Activated T-helper 1 cell treated with Interleukin-2 at 50 U/mL for 16 hours (primary cell): ENCODE data around the gene HABP4.
A peak's percentile ranks its signal among the peaks of the same experiment; 100 is the strongest.

Source experiments
- DNase-seq: peaks from one replicate; pipeline ENCODE4 v3.0.0-alpha.2; 2020; ENCODE audit warnings: low read depth

HABP4 gene

DNA sequence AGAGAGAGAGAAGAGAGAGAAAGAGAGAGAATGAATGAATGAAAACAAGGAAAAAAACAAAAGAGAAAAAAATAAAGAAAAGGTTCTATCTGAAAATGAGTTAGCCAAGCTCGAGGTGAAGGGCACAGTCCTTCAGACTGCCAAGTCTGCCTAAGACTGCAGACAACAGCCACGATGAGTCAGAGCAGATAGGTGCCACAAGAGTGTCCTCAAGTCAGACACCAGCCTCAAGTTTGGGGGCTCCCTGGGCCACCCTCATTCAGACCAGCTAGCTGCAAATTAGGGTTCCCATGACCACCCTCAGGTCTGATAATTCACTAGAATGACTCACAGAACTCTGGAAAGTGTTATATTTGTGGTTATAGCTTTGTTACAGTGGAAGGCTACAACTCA, 13.9 kb upstream of the HABP4 start:
- DNase-seq, result no peak

DNA sequence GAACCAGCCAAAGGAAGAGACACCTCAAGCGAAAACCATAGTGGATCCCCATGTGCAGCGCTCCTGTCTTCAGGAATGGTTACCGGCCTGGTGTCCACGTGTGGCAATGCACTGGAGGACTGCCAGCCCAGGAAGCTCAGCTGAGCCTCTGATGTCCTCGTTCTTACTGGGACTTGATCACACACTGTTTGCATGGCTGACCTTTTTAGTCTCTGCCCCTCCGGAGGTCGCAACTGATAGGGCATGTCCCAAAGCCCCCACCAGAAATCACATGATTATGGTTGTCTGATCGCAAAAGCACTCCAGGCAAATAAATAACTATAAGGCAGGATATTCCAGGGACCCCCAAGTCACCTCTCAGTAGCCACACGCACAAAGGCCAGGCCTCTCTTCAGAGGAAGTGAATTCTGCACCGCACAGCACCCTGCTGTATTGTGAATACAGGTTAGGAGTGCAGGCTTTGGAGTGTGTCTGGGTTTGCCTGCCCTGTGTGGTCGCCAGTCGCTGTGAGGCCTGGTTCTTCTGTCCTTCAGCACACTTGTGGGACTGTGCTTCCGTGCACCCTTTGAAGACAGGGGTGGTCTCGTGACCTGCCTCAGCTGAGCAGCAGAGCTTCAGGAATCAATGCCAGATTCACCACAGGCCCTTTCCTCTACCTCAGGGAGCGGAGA, 13.4 kb upstream of the HABP4 start:
- no peak for DNase-seq

DNA sequence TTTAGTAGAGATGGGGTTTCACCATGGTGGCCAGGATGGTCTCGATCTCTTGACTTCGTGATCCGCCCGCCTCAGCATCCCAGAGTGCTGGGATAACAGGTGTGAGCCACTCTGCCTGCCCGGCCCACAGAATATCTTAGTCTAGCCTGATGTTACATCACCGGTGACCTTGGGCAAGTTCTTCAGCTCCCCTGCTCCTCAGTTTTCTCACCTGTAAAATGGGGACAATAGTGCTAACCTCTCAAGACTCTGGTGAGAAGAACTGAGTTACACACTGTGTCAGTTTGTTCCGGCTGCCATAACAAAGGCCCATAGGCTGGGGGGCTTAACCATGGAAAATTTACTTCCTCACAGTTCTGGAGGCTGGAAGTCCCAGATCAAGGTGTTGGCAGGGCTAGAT, 12.5 kb upstream of the HABP4 start:
- no peak for DNase-seq

DNA sequence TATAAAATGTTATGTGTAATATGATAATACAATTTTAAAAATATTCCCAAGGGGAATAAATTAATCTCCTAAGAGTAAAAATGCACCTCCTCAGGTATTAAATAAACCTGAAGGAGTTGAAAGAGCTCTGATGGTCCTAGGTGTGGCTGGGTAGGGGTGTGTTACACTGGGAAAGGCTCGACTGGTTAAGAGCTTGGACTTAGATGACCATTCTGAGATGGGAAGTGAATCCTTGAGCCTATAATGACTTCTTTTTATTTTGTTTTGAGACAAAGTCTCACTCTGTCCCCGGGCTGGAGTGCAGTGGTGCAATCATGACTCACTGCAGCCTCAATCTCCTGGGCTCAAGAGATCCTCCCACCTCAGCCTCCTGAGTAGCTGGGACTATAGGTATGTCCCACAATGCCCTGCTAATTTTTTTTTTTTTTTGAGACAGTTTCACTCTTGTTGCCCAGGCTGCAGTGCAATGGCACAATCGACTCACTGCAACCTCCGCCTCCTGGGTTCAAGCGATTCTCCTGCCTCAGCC, 9.2 kb upstream of the HABP4 start:
- no peak for DNase-seq

DNA sequence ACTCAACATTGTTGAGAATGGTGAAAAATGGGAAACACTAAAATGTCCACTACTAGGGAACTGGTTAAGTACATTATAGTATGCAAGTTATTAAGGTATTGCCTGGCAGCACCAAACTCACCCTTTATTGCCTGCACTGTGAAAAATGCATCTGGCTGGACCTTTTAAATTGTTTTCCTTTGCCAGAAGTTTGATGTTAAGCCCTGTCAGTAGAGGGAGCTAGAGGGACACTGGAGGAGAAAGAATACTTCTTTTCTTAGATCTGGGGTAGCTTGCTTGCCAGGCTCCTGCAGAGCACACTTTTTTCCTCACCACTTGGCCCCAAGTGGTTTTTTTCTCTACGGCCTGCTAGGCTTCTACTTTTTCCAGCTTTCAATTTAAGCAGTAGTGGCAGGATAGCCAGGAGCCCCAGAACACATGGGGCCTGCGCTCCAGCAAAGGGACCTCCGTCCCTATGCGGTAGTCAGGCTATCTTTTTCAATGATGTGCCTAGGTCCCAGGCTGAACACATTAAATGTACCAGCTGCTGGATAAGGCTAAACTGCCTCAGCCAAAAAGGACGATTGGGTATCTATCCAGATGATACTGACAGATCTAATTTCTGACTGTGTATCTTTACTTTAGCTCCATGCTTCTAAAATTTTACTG, 8.0 kb upstream of the HABP4 start:
- DNase-seq, result no peak

DNA sequence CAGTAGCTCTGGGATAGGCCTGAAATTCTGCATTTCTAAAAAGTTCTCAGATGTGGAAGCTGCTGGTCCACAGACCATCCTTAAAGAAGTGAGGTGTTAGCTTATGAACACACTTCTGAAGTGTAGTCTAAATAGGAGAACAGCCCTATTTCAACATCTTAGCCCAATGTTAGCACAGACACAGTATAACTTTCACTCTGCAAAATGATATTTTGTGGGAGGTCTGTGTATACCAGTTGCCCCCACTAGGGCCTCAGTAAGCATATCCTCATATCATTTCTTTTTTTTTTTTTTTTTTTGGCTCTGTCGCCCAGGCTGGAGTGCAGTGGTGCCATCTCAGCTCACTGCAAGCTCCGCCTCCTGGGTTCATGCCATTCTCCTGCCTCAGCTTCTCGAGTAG, 7.5 kb upstream of the HABP4 start:
- no peak for DNase-seq

DNA sequence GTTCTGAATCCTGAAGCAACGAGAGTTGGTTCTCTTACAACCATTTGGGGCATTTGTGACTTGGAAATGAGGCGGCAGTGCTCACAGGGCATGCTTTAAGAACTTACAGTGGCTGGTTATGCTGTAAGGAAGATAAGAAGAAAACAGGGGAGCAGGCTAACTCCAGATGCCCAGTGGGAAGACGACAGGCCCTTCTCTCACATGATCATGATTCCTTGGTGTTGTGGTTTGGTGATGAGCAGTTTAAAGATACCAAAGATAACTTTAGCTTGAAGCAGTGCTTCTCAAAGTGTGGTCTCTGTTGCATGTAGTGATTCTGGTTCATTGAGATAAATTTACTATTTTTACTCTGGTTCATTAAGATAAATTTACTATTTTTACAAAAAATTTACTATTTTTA, 2.6 kb upstream of the HABP4 start:
- no peak for DNase-seq

DNA sequence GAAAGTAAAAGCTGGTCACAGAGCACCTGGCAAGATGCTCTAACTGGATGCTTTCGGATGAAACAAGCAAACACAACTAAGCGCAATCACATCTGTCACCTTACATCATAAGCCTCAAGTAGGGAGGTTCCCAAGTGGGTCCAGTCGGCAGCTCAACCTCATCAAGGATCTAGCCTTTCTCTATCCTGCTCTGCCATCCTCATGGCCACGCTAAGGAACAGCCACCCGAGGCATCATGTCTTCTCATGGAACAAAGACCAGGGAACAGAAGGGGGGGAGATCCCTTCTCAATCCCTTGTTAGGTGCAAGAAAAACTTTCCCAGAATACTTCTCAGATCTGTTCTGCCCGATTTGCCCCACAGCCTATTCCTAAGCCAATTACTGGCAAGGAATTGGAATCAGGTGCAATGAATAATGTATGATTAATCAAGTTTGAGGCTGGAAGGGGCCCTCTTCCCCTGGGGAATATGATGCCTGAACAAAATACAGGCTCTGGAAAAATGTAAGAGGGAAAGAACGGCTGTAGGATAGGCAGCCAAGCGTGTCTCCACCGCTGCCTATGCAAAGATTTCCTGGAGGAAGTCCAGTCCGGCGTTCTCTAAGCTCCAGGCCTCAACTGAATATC, 1.3 kb upstream of the HABP4 start:
- DNase-seq, result no peak

DNA sequence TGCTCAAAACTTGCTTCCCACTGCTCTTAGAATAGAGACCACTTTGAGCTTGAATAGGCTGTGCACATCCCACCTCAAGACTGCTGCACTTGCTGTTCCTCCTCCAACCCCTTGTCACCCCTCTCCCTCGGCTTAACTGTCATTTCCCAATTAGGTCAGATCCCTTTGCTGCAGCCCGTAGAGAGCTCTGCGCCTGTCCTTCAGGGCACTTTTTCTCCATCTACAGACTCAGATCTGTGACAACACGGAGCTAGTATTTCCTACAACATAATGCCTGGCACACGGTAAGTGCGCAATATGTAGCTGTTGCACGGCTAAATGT, 485 bp upstream of the HABP4 start:
- no peak for DNase-seq

DNA sequence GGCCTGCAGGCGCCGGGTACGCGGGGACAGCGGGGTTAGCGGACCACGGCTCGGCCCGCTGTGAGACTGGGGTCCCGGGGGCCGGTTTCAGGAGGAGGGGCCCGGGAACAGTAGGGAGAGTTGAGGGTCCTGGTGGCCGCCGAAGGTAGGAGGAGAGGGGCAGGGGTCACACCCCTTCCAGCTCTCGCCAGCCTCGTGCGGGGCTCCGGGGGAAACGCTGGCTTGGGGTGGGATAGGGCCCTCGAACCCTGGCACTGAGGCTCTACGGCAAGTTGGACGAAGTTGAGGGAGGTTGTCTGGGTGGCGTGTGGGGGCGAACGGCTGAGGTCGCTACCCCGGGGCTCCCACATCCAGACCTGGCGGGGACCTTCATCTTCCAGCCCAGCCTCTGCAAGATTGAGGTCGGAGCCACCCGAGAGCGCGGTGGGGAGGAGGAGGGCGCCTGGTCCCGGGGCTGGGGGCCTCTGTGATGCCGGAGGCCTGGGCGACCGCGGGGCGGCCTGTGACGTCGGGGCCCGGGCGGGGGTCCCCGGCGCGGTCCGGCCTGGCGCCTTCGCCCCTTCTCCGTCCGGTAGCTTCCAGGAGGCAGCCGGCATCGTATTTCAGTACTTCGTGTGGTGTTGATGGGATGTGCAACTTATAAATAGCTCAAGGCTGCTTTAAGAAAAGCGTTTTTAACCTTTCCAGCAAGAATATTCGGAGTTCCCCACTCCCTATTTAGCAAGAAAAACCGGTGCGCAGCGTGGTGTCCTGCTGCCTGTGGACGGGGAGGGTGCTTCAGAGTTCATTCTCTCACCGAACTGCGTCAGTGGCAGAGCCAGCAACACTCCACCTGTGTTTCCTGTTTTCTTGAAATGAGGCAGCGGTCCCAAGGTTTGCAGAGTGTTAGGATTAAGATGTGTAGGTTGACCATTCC, 902 bp downstream of the HABP4 start:
- peak; percentile 20 for DNase-seq

DNA sequence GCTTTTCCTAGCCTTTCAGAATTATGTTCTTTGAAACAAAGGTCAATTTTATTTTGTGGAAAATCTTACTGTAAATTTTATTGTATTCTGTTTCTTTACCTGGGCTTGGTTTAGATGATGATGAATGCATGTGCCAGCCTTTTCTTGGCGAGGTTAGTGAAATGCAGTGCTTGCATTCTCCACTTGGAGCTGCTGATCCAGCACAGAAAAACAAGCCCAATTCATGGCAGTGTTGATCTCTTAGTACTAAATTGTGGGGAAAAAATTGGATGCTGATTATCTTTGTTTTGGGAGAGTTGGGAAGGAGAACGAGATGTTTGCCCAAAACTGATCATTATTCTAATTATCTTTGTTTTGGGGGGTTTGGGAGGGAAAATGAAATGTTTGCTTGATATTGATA, 3.7 kb downstream of the HABP4 start:
- no peak for DNase-seq

DNA sequence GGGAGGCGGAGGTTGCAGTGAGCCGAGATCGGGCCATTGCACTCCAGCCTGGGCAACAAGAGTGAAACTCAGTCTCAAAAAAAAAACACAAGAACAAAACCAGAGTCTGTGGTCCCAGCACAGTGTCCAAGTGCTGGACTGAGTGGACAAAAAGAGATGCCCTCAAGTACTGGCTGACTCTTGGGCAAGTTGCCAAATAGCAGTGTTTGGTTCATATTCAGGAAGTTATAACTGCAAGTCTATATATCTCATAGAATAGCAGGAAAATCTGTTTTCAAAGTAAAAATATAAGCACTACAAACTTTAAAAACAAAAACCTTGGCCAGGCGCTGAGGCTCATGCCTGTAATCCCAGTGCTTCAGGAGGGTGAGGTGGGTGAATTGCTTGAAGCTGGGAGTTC, 7.3 kb downstream of the HABP4 start:
- no peak for DNase-seq

DNA sequence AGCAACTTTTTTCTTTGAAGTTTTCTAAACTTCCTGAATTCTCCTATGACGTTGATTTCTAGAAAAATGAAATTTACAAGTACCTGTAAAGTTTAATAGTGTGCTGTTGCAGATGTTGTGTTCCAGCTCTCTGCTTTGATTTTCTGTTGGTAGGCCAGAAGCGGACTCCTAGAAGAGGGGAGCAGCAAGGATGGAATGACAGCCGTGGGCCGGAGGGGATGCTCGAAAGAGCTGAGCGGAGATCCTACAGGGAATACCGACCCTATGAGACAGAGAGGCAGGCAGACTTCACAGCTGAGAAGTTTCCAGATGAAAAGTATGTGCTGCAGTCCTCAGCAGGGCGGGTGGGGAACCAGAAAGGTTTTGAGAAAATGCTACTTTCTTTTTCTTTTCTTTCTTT, 8.3 kb downstream of the HABP4 start:
- DNase-seq, result no peak

DNA sequence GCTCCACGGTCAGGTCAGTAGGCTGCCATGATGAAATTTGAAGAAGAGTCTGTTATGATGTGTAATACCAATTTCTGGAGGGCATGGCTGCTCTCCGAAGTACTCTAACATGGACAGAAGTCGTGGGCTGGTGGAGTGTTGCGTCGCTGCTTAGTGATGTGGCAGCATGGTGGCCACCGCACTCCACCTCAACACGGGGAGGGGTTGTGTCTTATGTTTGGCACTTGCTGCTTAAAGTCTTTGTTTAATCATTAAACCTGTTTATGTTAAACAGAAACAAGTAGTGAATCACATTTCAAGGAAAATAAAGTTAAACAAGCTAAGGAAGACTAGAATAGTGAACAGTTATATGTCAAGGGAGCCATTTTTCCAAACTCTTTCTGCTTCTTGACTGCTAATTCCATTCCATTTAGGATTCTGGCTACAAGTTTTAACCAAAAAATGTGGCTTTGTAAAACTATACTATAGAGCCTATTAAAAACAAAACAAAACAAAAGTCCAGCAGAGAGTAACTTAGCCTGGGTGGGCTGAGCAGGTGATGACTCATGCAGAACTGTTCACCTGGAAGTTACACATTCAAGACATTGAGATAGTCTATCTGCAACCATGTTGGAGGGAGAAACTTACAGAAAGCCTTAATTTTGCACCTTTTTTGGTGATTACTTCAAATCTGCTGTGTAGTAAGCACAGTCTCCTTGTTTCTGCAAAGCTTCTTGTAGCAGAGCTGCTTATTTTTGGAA, 9.5 kb downstream of the HABP4 start:
- DNase-seq, result no peak

DNA sequence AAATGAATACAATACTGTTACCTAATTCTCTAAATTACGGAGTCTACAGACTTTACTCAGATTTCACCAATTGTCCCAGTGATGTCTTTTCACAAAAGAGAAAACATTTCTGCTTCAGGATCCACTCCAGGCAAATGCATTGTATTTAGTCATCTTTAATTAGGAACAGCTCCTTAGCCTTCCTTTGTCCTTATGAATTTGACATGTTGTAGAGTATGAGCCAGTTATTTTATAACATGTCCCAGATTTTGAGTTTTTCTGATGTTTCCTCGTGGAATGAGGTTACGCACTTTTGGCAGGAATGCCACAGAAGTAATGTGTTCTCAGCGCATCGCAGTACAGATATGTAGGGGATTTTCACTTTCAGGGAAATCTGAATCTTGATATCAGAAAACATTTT, 10.5 kb downstream of the HABP4 start:
- no peak for DNase-seq

DNA sequence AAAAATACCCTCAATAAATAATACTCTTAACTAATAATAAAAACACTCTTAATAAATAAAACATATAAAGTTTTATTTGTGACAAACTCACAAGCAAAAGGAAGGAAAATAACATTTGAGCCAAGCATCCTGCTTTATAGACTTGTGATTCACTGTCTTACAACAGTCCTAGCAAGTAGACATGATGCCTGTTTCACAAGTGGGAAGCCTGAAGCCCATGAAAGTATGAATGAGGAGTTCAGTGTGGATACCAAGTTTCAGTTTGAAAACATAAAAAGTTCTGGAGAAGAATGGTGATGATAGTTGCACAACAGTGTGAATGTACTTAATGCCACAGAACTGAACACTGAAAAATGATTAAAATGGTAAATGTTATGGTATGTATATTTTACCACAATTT, 10.9 kb downstream of the HABP4 start:
- DNase-seq, result no peak

DNA sequence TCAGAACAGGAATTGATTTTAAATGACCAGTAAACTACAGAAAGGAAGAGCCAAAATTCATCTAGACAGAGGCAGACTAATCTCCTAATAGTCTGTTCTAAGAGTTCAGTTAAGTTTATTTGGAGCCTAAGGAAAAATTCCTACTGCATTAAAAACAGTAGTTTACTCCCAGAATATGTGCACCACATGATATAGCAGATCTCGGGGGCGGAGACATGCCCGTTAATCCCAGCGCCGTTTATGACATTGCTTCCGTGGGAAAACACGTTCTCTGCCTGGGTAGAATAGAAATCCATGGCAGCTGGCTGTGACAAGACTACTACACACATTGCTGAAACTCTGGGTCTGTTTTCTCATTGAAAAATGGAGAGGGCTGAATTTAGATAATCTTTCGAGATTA, 11.4 kb downstream of the HABP4 start:
- DNase-seq, result no peak

DNA sequence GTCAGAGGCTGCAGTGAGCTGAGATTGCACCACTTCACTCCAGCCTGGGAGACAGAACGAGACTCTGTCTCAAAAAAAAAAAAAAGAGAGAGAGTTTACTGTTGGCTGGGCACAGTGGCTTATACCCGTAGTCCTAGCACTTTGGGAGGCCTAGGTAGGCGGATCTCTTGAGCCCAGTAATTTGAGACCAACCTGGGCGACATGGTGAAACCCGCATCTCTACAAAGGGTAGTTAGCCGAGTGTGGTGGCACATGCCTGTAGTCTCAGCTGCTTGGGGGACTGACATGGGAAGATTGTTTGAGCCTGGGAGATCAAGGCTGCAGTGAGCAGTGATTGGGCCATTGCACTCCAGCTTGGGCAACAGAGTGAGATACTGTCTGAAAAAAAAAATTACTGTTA, 12.6 kb downstream of the HABP4 start:
- no peak for DNase-seq

DNA sequence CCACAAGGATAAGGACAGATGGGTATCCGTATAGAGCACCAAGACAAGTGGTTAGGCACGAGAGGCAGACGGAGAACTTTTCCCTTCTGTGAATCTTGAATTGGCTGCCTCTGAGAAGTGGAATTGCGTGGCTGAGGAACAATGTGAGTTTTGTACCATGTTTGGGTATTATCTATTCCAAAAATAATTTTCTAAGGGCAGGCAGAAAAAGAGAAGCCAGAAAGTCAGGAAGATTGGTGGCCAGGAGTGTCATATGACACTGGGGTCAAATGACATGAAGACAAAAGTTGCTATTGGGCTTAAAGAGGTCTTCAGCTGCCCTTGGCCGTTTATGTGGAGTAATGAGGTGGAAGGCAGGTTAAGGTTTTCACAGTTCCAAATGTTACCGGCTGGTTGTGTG, 14.5 kb downstream of the HABP4 start:
- no peak for DNase-seq

DNA sequence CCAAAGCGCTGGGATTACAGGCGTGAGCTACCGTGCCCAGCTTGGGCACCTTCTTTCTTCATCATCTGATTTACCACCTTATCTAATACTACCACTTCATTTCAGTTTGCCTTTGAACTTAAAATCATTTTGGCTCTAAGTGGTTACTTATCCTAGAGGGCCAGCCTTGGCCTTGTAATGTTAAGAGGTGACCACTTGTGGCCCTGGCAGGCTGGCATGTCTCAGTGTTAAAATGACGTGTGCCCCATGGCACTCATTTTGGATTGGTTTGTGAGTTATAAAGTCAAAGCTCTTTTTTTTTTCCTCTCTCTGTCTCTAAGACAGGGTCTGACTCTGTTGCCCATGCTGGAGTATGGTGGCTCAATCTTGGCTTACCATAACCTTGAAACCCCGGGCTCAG, 17.8 kb downstream of the HABP4 start:
- DNase-seq, result no peak

DNA sequence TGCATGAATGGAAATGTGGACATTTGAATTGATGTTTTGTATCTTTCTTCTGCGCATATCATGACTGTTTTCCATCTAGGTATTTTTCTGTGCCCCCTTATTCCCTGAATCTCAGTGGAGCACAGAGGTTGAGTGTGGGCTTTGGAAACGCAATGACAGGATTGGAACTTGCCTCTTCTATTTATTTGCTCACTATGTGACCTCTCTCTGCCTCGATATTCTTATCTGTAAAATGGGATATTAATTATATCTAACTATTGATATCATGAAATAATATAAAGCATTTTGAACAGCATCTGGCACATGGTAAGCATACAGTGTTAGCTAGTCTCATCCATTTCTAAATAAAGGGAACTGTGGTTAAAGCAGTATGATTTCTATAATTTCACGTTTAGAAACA, 26.0 kb downstream of the HABP4 start:
- DNase-seq, result no peak

DNA sequence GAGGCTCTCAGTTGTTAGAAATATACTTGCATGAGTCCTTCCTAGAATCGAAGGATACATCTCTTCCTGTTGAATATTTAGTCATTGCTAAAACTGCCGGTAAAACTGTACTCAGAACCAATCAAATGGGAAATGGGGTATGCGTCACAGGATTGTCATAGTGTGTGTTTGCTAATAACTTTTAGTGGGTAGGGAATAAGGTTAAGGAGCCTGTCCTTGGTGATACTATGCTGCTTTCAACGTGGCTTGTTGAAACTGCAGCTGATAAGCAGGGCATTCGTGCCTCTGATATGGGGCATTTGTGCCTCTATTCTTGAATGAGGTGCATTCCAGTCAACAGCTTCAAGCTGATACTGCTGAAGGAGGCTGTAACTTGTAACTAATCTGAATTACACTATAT, 26.6 kb downstream of the HABP4 start:
- DNase-seq, result no peak
